ENCODE results near the gene RPSA.

The RPSA gene

DNA sequence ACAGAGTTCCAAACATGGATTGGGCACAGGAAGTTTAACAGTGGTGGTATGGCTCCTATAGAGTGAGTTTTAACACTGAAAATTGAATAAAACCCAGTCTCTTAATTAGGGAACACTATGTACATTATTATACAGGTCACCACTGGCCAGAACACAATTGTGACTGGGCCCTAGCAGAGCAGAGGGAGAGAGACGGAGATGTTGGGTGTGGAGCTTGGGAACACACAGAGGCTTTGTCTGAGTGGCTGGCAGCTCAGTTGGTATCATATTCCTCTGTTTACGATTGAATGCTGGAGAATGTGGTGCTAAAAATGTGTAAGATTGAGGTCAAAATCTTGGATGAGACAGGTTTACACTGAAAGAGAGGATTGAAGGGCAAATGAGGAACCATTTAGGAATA lies 54.2 kb downstream of the RPSA start:
- no peak for DNase-seq

Data from NCI-H1417 (cell line).